ENCODE measurements around the gene LY9. TPM values are rescaled to one million over a fixed set of nuclear protein-coding genes. Genes with fewer than 3 reads are reported as not detected.
A peak's percentile ranks its signal among the peaks of the same experiment; 100 is the strongest.
"Not testable (repeated sequence)": the region's sequence is repeated elsewhere in the genome, so short reads cannot be mapped to it uniquely, and the experiment has no call there.

The LY9 gene
- total RNA-seq, 2 donors from 2014 or later: 0.33 to 1.6 TPM

GRCh38 chr1:160781914-160782689 lies 13.9 kb upstream of the LY9 start:
- H3K9me3 ChIP-seq: no peaks in the 10 kb centered on the region
- no peak for TF ChIP-seq POLR2A (IDR thresholded peaks at IDR 0.05)
- peak in 1 of 7 experiments; percentile 3 for TF ChIP-seq CTCF (IDR thresholded peaks at IDR 0.05)
- H3K27ac ChIP-seq: peak overlapping the region; percentile 61 to 83 (median 77)
- H3K27me3 ChIP-seq: no peaks in the 10 kb centered on the region
- no peak overlapping the region for H3K4me3 ChIP-seq
- peaks cover 25% of the 10 kb centered on the region for H3K4me1 ChIP-seq
- WGBS, 2 donors: 45 to 58% methylated on average over 9 of the region's 9 CpGs
- ATAC-seq (peak; percentile 69), DNase-seq (peak; percentile 45 to 68 (median 62))
- no peaks in the 10 kb centered on the region for H3K36me3 ChIP-seq (replicated peaks in 1 of 2; ENCODE audit: insufficient read depth in 1 of 2, low read depth in 2 of 2)
- intact Hi-C loops (cut with DNase I): no loop called here

GRCh38 chr1:160782988-160783765 lies 12.8 kb upstream of the LY9 start:
- ATAC-seq; H3K9me3 ChIP-seq; H3K4me3 ChIP-seq; DNase-seq; H3K27ac ChIP-seq; H3K36me3 ChIP-seq (replicated peaks in 1 of 2; ENCODE audit: insufficient read depth in 1 of 2, low read depth in 2 of 2); intact Hi-C loops (cut with DNase I); H3K27me3 ChIP-seq: not testable (repeated sequence)
- peaks cover 25% of the 10 kb centered on the region for H3K4me1 ChIP-seq
- 89 to 91% methylated on average over 15 to 23 of the region's 25 CpGs for WGBS, 2 donors

GRCh38 chr1:160789051-160789701 lies 6.8 kb upstream of the LY9 start:
- ATAC-seq: no peak
- H3K9me3 ChIP-seq: no peaks in the 10 kb centered on the region

DNA sequence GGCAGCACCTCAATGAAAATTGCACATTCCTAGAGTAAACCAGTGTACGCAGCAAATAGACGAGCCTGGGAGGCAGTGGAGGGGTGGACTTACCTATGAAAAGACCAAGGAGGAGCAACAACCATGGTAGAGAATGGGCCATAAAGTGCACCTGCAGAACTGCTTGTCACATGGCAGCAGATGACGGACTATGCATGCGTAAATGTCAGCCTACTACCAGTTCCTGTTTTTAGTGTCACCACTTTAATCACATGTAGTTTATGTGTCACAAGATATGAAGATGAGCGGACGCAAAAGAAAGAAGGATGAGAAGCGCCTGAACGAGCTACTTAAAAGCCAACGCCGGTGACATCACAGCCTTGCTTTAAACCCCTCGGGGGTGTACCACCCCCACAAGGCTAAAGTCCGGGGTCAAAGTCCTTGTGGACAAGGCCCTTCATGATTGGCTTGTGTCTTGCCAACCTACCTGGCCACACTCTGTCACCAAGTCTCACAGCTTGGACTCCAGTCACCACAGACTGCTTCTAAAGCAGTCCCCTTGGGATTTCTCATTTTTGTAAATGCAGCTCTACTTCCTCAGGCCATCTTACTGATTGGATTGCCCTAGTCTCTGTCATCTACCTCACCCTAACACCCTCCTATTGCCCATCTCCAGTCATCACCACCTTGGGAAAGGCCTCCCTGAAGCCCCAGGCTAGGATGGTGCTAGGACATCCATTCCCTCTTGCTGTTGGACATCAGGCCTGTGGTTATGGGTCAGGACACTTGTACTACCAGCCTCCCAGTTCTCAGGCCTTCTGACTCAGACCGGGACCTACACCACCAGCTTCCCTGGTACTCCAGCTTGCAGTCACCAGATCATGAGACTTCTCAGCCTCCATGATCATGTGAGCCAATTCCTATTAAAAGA lies 6.0 kb upstream of the LY9 start:
- no peaks in the 10 kb centered on the region for H3K36me3 ChIP-seq (replicated peaks in 1 of 2; ENCODE audit: insufficient read depth in 1 of 2, low read depth in 2 of 2)
- DNase-seq: peak in 1 of 4 donors; percentile 36
- no peak overlapping the region for H3K27ac ChIP-seq
- no peaks in the 10 kb centered on the region for H3K27me3 ChIP-seq
- H3K9me3 ChIP-seq: no peaks in the 10 kb centered on the region
- WGBS, 2 donors: 71 to 74% methylated on average over 12 to 13 of the region's 13 CpGs
- H3K4me3 ChIP-seq: no peak overlapping the region
- intact Hi-C loops (cut with DNase I): no loop called here
- H3K4me1 ChIP-seq: no peaks in the 10 kb centered on the region
- ATAC-seq: no peak
- TF ChIP-seq POLR2A (IDR thresholded peaks at IDR 0.05) (no peak), CTCF (IDR thresholded peaks at IDR 0.05) (no peak)

More at GRCh38 chr1:160789051-160789701, 6.8 kb upstream of the LY9 start:
- DNase-seq: no peak
- Histone ChIP-seq H3K36me3 (replicated peaks in 1 of 2; ENCODE audit: insufficient read depth in 1 of 2, low read depth in 2 of 2) (no peaks in the 10 kb centered on the region), H3K27me3 (no peaks in the 10 kb centered on the region), H3K27ac (no peak overlapping the region), H3K4me3 (no peak overlapping the region), H3K4me1 (no peaks in the 10 kb centered on the region)
- intact Hi-C loops (cut with DNase I): no loop called here
- TF ChIP-seq CTCF (IDR thresholded peaks at IDR 0.05): no peak
- TF ChIP-seq POLR2A (IDR thresholded peaks at IDR 0.05): no peak
- WGBS, 2 donors: 82 to 85% methylated on average over 2 to 11 of the region's 11 CpGs
